ENCODE data around the gene PLA2G5.

GRCh38 chr1:20096840-20097447, 26.9 kb downstream of the PLA2G5 start:
- TF ChIP-seq POLR2A (IDR thresholded peaks at IDR 0.05; ENCODE audit: low read depth, low read length) (no peak), TAF1 (IDR thresholded peaks at IDR 0.05; ENCODE audit: borderline replicate concordance, low read depth, low read length) (no peak)

All from GM12892 (cell line).